CD14-positive monocyte (primary cell): Measurements from ENCODE around the gene CAMTA1. TPM values are rescaled to one million over a fixed set of nuclear protein-coding genes. Genes with fewer than 3 reads are reported as not detected.

Experiments used
- DNase-seq, 3 donors: peaks; one replicate each; pipeline ENCODE4 v3.0.0-alpha.2; 2011 to 2022
- H2AFZ ChIP-seq: 2 replicates; pipeline ENCODE4 v1.6.0; 2012; ENCODE audit warnings: mild to moderate bottlenecking, low read depth, low read length, inconsistent platforms; ENCODE audit not compliant: insufficient read depth, poor library complexity, severe bottlenecking
- H3K27ac ChIP-seq, 2 donors: 1 replicate in 1 of 2; 2 replicates in 1 of 2; pipeline ENCODE4 v1.5.1; 2012 to 2013; ENCODE audit warnings: low read length in 2 of 2, control low read depth in 1 of 2, inconsistent platforms in 1 of 2, low read depth in 1 of 2, mild to moderate bottlenecking in 1 of 2
- H3K27me3 ChIP-seq, 2 donors: one replicate each; pipeline versions ENCODE4 v1.6.0 to v1.6.1; 2011 to 2013; ENCODE audit warnings: low read length in 2 of 2; ENCODE audit not compliant: control insufficient read depth in 2 of 2, insufficient read depth in 2 of 2
- H3K36me3 ChIP-seq, 2 donors: replicated peaks in 1 of 2; 1 replicate in 1 of 2; 2 replicates in 1 of 2; pipeline versions ENCODE4 v1.5.1 to v1.6.1; 2012 to 2013; ENCODE audit warnings: low read length in 2 of 2, control low read depth in 1 of 2, inconsistent platforms in 1 of 2, mild to moderate bottlenecking in 1 of 2; ENCODE audit not compliant: insufficient read depth in 2 of 2, control insufficient read depth in 1 of 2
- H3K4me1 ChIP-seq, 2 donors: 1 replicate in 1 of 2; 2 replicates in 1 of 2; pipeline versions ENCODE4 v1.5.1 to v1.6.1; 2012 to 2013; ENCODE audit warnings: low read length in 2 of 2, control low read depth in 1 of 2, inconsistent platforms in 1 of 2, mild to moderate bottlenecking in 1 of 2, moderate library complexity in 1 of 2; ENCODE audit not compliant: insufficient read depth in 2 of 2, control insufficient read depth in 1 of 2
- H3K4me2 ChIP-seq: replicated peaks from 2 replicates; pipeline ENCODE3; 2012; ENCODE audit warnings: low read length, moderate library complexity, mild to moderate bottlenecking; ENCODE audit not compliant: poor library complexity, severe bottlenecking; ENCODE audit errors: extremely low read depth
- H3K4me3 ChIP-seq, 3 experiments: fragments of 200-600 bp in 1 of 3; sonication (generic) in 1 of 3; replicated peaks in 1 of 3; 1 replicate in 2 of 3; 2 replicates in 1 of 3; pipeline ENCODE4 v1.5.1; 2011 to 2013; ENCODE audit warnings: low read length in 3 of 3, mild to moderate bottlenecking in 3 of 3, control low read depth in 2 of 3, low read depth in 2 of 3, inconsistent platforms in 1 of 3, moderate library complexity in 1 of 3
- H3K79me2 ChIP-seq: 2 replicates; pipeline ENCODE4 v1.6.0; 2012; ENCODE audit warnings: mild to moderate bottlenecking, control low read depth, inconsistent platforms, low read length, moderate library complexity; ENCODE audit not compliant: insufficient read depth
- H3K9ac ChIP-seq: 2 replicates; pipeline ENCODE4 v1.6.0; 2017; ENCODE audit warnings: low read length, mild to moderate bottlenecking; ENCODE audit not compliant: insufficient read depth, poor library complexity, severe bottlenecking
- H3K9me3 ChIP-seq, 2 donors: replicated peaks in 1 of 2; 1 replicate in 1 of 2; 2 replicates in 1 of 2; pipeline versions ENCODE4 v1.5.1 to v1.6.1; 2012 to 2013; ENCODE audit warnings: low read length in 2 of 2, control low read depth in 1 of 2; ENCODE audit not compliant: control insufficient read depth in 1 of 2, insufficient read depth in 1 of 2
- H4K20me1 ChIP-seq: 2 replicates; pipeline ENCODE4 v1.6.0; 2012; ENCODE audit warnings: mild to moderate bottlenecking, low read length, control low read depth, moderate library complexity; ENCODE audit not compliant: insufficient read depth
- H3K27ac Mint-ChIP-seq, 7 donors: one replicate each; pipeline ENCODE4 v1.8.0; 2020; ENCODE audit warnings: mild to moderate bottlenecking in 7 of 7, mixed read lengths in 7 of 7, moderate library complexity in 6 of 7, inconsistent platforms in 2 of 7
- H3K27me3 Mint-ChIP-seq, 3 donors: one replicate each; pipeline ENCODE4 v1.8.0; 2021 to 2022; ENCODE audit warnings: low read depth in 3 of 3, mild to moderate bottlenecking in 3 of 3, mixed read lengths in 3 of 3, moderate library complexity in 3 of 3, inconsistent platforms in 1 of 3
- H3K36me3 Mint-ChIP-seq, 2 donors: one replicate each; pipeline ENCODE4 v1.8.0; 2020; ENCODE audit warnings: mixed read lengths in 2 of 2, inconsistent platforms in 1 of 2, mild to moderate bottlenecking in 1 of 2
- H3K4me1 Mint-ChIP-seq: one replicate; pipeline ENCODE4 v1.8.0; 2020; ENCODE audit warnings: mild to moderate bottlenecking, mixed read lengths
- H3K4me3 Mint-ChIP-seq, 2 donors: one replicate each; pipeline ENCODE4 v1.8.0; 2020; ENCODE audit warnings: mild to moderate bottlenecking in 2 of 2, mixed read lengths in 2 of 2, moderate library complexity in 1 of 2
- H3K9me3 Mint-ChIP-seq, 7 donors: one replicate each; pipeline ENCODE4 v1.8.0; 2020 to 2022; ENCODE audit warnings: mixed read lengths in 7 of 7, mild to moderate bottlenecking in 6 of 7, moderate library complexity in 6 of 7, inconsistent platforms in 2 of 7
- CTCF ChIP-seq: fragments of 200-600 bp; IDR thresholded peaks from one replicate; pipeline ENCODE4 v1.8.0; 2022; ENCODE audit warnings: antibody characterized with exemption, mild to moderate bottlenecking
- whole genome bisulfite sequencing: methylation state at CpG from one replicate; pipeline ENCODE4 v1.1.5; 2013; ENCODE audit warnings: missing lambda C conversion rate; ENCODE audit not compliant: insufficient coverage; 5-methylcytosine and 5-hydroxymethylcytosine counted together
- intact Hi-C, 2 donors: fragments of 100-400 bp; cut with micrococcal nuclease; formaldehyde crosslinking; loops; one replicate each; pipeline versions ENCODE4 v1.15.0 to v1.15.1; 2023
- polyA plus RNA-seq, 3 donors: library from polyadenylated mRNA; depleted of rRNA in 1 of 3; unstranded in 2 of 3; stranded (reverse) in 1 of 3; fragments of 300-500 nt in 2 of 3; fragments of >200 nt in 1 of 3; fragmentation: Illumina TruSeq in 2 of 3; gene quantifications; 1 replicate in 2 of 3; 2 replicates in 1 of 3; pipeline ENCODE4 v1.2.3, GENCODE V29; 2012 to 2021

The CAMTA1 gene
- polyA plus RNA-seq, 3 donors: 52.0 to 89.6 (median 78.3) TPM

GRCh38 chr1:6953216-6953615 is 168.0 kb downstream of the CAMTA1 start:
- WGBS: 91% methylated on average over 9 of the region's 12 CpGs
- no peaks in the 10 kb centered on the region for H4K20me1 ChIP-seq
- peaks cover 0 to under 1% of the 10 kb centered on the region in 2 donors for H3K4me1 ChIP-seq
- H3K36me3 ChIP-seq: no peaks in the 10 kb centered on the region
- Mint-ChIP-seq H3K27me3 (peaks cover 0 to 5% (median 0%) of the 10 kb centered on the region in 3 donors), H3K4me3 (no peak overlapping the region), H3K36me3 (no peaks in the 10 kb centered on the region), H3K4me1 (peaks cover 1% of the 10 kb centered on the region), H3K27ac (no peak overlapping the region), H3K9me3 (peaks cover 0 to 4% (median 0%) of the 10 kb centered on the region in 7 donors)
- TF ChIP-seq CTCF: no peak
- no peak overlapping the region for H2AFZ ChIP-seq
- no peak overlapping the region for H3K4me3 ChIP-seq
- H3K79me2 ChIP-seq: no peaks in the 10 kb centered on the region
- no peaks in the 10 kb centered on the region for H3K27me3 ChIP-seq
- H3K9me3 ChIP-seq: no peaks in the 10 kb centered on the region
- no peak overlapping the region for H3K4me2 ChIP-seq
- no peak overlapping the region for H3K27ac ChIP-seq
- intact Hi-C loops: no loop called here
- no peak for DNase-seq
- H3K9ac ChIP-seq: no peak overlapping the region

GRCh38 chr1:6953907-6954364 is 168.7 kb downstream of the CAMTA1 start:
- H3K4me2 ChIP-seq: no peak overlapping the region
- no peaks in the 10 kb centered on the region for H3K36me3 ChIP-seq
- TF ChIP-seq CTCF: no peak
- intact Hi-C loops: no loop called here
- no peak overlapping the region for H3K4me3 ChIP-seq
- H3K9ac ChIP-seq: no peak overlapping the region
- Mint-ChIP-seq H3K36me3 (no peaks in the 10 kb centered on the region), H3K4me3 (no peak overlapping the region), H3K27me3 (peaks cover 0 to 5% (median 0%) of the 10 kb centered on the region in 3 donors), H3K9me3 (peaks cover 0 to 4% (median 0%) of the 10 kb centered on the region in 7 donors), H3K4me1 (peaks cover 5% of the 10 kb centered on the region), H3K27ac (no peak overlapping the region)
- no peak overlapping the region for H3K27ac ChIP-seq
- DNase-seq: no peak
- H3K4me1 ChIP-seq: peaks cover 0 to 6% of the 10 kb centered on the region in 2 donors
- H3K27me3 ChIP-seq: no peaks in the 10 kb centered on the region
- 97% methylated on average over 3 of the region's 11 CpGs for WGBS
- no peak overlapping the region for H2AFZ ChIP-seq
- no peaks in the 10 kb centered on the region for H4K20me1 ChIP-seq
- H3K9me3 ChIP-seq: no peaks in the 10 kb centered on the region
- no peaks in the 10 kb centered on the region for H3K79me2 ChIP-seq
